Measurements from ENCODE around the gene CDC25B. TPM values are rescaled to one million over a fixed set of nuclear protein-coding genes. Genes with fewer than 3 reads are reported as not detected.
A peak's percentile ranks its signal among the peaks of the same experiment; 100 is the strongest.
"Not testable (repeated sequence)": the region's sequence is repeated elsewhere in the genome, so short reads cannot be mapped to it uniquely, and the experiment has no call there.

Gene CDC25B
- total RNA-seq, 1 experiment from 2014 or later = 100 TPM

DNA sequence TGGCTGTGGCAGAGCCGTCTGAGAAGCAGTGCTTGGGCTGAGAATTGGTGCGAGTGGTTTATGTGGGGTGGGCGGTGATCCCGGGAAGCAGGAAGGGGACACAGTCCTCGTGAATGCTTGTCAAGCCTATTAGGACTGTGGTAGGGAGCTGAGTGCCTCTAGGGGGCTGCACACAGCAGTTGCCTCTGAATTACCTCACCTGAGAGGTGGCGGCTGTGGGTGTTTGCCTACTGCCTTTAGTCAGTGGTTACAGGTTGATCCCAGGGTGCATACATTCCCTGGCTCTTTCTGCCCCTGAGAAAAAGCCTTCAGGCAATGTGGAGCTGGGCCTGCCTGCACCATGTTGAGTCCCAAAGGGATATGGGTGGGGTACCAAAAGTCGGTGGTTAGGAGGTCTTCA is 29.4 kb downstream of the CDC25B start:
- no peak for DNase-seq (ENCODE audit: low read depth)

DNA sequence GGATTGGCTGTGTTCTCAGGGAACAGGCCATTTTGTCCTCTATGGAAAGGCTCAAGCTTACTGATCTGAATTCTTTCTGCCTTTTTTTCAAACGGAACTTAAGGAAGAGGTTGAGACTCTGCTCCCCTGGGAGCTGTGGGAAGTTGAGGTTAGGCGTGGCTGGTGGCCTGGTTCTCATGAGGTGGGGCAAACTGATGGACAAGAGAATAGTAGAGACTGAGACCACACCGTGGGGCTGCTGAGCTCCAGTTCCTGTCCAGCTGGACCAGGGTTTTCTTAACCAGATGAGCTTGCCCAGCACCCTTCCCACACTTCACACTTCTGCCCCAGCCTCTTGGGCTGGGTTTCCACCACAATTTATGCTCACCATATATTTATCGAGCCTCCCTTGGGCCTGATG is 30.3 kb downstream of the CDC25B start:
- DNase-seq (ENCODE audit: low read depth) = no peak

DNA sequence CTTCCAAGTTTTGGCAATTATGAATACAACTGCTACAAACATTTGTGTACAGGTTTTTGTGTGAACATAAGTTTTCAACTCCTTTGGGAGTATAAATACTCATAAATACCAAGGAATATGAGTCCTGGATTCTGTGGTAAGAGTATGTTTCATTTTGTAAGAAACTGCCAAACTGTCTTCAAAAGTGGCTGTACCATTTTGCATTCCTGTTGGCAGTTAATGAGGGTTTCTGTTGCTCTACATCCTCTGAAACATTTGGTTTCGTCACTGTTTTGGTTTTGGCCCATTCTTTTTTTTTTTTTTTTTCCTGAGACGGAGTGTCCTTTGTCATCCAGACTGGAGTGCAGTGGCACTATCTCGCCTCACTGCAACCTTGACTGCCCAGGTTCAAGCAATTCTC is 32.7 kb downstream of the CDC25B start:
- DNase-seq (ENCODE audit: low read depth) = peak; percentile 41

DNA sequence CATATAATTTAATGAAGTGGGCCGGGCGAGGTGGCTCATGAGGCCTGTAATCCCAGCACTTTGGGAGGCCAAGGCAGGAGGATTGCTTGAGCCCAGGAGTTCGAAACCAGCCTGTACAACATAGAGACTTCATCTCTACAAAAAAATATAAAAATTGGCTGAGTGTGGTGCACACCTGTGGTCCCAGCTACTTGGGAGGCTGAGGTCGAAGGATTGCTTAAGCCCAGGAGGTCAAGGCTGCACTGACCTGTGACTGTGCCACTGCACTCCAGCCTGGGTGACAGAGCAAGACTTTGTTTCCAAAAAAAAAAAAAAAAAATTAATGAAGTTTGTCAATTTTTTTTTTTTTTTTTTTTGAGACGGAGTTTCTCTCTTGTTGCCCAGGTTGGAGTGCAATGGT is 33.8 kb downstream of the CDC25B start:
- DNase-seq (ENCODE audit: low read depth) = not testable (repeated sequence)

DNA sequence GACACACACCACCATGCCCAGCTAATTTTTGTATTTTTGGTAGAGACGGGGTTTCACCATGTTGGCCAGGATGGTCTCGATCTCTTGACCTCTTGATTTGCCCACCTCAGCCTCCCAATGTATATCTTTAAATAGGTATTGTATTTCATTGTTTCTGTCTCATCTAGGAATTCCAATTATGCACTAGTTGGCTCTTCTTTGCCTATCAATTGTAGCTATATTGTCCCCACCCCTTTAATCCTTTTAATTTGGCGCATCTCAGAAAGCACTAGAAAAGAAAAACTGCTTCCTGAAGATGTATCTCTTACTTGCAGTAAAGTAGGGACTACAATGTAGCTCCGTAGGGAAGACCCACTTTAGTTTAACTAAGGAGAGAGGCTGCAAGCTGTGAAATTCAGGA is 40.0 kb downstream of the CDC25B start:
- no peak for DNase-seq (ENCODE audit: low read depth)

DNA sequence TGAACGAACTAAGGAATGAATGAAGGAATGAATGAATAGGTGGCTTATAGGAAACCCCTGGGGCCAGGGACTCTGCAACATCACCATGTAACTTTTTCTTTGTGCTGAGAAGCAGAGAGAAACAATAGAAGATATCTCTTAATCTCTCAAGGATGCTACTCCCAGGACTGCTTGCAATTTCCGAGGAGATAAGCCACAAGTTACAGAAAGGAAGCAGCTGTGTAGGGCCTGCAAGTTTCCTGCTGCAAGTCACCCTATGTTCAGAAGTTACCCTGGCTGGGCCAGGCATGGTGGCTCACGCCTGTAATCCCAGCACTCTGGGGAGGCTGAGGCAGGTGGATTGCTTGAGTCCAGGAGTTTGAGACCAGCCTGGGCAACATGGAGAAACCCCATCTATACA is 43.2 kb downstream of the CDC25B start:
- no peak for DNase-seq (ENCODE audit: low read depth)

DNA sequence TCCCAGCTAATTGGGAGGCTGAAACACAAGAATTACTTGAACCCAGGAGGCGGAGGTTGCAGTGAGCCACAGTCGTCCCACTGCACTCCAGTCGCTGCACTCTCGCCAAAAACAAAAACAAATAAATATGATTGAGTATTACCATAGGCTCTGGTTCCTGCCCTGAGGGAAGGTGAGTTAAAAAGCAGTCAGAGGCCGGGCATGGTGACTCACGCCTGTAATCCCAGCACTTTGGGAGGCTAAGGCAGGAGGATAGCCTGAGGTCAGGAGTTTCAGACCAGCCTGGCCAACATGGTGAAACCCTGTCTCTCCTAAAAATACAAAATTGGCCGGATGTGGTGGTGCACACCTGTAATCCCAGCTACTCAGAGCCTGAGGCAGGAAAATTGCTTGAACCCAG is 44.1 kb downstream of the CDC25B start:
- DNase-seq (ENCODE audit: low read depth) = not testable (repeated sequence)

DNA sequence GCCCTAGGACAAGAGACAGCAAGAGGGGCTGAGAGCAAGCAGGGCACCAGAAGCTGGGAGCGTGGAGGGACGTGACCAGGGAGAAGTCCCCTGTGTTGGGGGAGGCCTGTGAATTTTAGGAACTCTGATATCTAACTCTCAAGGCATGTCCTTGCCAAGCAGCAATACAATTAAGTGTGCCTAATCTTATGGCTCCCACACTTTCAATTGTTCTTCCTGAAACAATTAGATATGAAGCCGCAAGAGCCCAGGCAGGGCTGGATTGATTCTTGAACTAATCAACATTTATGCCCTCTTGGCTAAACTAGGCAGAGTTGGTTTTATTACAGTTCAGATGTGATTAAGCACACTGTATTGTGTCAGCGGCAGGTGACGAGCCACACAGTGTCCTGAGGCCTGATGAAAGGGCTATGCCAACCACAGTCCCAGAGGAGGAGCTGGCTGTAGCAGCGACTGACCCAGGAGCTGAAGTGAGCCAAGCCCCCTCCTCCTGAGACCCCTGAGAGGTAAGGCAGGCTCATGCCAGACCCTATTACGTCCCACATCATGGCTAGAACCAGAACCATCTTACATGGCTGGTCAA is 46.3 kb downstream of the CDC25B start:
- DNase-seq (ENCODE audit: low read depth) = no peak

DNA sequence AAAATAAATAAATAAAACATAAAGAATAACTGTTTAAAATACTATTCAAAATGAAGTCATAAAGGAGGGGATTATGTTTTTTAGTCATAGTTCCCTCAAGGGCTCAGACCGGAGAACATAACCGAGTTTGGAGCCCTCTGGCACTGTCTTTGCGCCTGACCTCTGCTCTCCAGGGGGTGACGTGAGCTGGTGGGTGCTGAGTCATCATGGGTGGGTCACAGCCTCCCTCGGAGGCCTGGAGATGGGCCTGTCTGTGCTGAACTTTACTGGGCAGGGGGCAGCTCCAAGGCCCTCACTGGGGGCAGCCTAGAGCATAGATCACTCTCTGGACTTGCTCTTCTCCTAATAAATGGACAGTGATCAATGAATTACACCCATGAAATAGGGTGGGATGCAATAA is 47.4 kb downstream of the CDC25B start:
- peak; percentile 89 for DNase-seq (ENCODE audit: low read depth)

DNA sequence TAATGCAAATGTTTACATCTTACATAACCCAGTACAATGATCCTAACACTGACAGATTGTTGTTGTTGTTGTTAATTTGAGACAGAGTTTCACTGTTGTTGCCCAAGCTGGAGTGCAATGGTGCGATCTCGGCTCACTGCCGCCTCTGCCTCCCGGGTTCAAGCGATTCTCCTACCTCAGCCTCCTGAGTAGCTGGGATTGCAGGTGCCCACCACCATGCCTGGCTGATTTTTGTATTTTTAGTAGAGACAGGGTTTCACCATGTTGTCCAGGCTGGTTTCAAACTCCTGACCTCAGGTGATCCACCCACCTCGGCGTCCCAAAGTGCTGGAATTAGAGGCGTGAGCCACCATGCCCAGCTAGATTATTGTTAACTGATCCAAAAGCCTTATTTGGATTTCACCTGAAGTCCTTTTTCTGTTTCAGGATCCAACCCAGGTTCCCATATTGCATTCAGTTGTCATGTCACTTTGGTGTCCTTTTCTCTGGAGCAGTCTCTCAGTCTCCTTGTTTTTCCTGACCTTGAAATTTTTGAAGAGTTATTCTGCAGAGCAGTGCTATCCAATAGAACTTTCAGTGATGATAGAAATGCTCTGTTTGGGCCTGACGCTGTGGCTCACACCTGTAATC is 48.0 kb downstream of the CDC25B start:
- not testable (repeated sequence) for DNase-seq (ENCODE audit: low read depth)

DNA sequence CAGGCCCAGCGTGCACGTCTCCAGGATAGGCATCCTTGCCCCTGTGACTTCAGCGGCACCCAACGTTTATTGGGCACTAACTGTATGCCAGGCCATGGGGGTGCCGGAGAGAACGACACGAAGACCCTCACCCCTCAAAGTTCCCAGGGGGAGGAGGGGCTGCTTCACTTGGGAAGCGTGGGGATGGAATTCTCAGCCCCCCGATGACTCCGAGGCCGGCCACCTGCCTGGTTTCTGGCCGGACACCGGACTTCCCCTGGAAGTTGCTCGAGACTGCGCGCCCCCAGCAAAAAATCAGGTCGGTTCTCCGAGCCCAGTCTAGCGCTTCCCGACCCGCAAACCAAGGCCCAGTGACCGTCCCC is 50.2 kb downstream of the CDC25B start:
- no peak for DNase-seq (ENCODE audit: low read depth)

DNA sequence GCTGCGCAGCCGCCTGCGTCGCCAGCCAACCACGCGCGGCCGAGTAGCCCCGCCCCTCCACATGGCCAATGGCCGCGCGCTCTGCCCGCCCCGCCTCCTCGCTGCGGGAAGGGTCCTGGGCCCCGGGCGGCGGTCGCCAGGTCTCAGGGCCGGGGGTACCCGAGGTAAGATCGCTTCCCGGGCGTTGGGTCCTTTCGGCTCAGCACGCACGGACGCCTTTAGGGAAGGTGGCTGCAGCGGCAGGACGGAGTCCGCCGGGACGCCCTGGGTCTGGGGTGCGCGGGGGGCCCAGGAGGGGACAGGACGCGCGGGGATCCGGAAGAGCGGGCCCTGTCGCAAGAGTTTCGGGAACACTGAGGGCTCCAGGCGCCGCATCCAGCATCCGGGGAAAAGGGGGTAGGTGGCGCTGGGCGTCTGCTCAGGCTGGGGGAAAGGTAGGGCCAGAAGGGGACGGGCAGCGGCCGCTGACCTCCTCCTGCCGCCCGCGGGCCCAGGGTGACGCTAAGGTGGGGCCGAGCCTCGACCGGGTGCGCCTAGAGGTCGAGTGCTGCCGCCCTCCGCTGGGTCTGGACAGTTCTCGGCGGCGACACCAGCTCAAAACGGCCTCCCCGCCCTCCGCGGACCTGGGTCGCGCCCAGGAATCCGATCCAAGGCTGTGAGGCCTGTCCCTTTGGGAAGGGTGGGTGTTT is 50.8 kb downstream of the CDC25B start, which contains the start of gene MAVS:
Gene MAVS, plus strand, starts transcription at position 95 of the 689 bp plus-strand sequence. CDS start 7,791 bp downstream, outside the sequence.
- DNase-seq (ENCODE audit: low read depth) = peak; percentile 67

DNA sequence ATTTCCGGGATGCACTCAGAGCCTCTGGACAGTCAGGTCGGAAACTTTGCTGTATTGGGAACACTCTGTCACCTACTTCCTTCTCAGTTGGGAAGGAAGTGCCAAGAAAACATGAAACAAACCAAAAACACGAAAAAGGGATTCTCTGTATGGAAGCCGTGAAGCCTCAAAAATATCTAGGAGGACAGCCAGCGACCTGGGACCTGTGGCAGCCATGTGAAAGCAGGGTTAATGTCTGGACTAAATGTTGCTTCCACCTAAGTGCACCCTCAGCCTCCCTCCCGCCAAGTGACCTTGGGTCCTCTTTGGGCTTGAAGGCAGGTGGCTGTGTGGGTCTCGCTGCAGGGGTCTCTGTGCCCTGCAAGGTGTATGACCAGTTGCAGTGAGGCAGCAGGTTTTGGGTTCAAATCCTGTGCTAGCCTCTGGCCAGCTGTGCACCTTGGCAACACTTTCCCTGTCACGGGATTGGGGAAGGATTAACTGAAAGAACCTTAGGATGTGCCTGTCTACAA is 51.4 kb downstream of the CDC25B start:
- DNase-seq (ENCODE audit: low read depth) = no peak

DNA sequence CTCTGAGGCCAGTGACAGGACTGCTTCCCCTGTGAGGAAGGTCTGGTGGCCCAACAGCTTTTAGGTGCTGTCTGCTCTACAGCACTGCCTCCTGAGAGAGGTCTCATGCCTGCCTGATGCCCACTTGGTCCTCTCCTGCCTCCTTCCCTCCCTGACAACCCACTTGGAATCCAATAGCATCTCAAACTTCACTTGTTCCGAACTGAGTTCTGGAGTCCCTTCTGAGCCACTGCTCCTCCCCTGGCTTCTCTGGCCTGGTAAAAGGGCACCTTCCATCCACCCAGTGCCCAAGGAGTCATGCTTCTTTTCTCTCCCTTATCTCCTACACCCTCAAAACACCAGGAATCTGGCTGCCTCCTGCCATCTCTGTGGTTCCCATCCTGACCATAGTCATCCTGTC is 52.5 kb downstream of the CDC25B start:
- no peak for DNase-seq (ENCODE audit: low read depth)

DNA sequence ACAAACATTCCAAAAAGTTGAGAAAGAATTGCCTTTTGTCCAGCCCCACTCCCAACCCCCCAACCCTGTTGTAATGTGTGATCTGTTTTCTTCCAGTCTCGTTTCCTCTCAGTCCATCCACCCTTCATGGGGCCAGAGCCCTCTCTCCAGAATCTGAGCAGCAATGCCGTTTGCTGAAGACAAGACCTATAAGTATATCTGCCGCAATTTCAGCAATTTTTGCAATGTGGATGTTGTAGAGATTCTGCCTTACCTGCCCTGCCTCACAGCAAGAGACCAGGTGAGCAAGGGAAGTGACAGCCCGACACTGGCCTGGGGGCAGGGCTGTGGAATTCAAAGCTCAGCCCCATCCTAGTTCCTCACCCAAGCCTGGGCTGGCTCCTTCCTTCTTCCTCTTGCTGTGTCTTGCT is 58.4 kb downstream of the CDC25B start:
- DNase-seq (ENCODE audit: low read depth) = no peak

Other genes with a start within 250 kb of the CDC25B start
- gene GFRA4, start 132.9 kb upstream of the CDC25B start, total RNA-seq (2014; rRNA removed) = not detected in 2 replicates
- gene ADAM33, start 114.3 kb upstream of the CDC25B start, total RNA-seq (2014; rRNA removed) = 0.11 and 0.13 TPM in 2 replicates
- gene SIGLEC1, start 83.7 kb upstream of the CDC25B start, total RNA-seq (2014; rRNA removed) = not detected in 2 replicates
- gene HSPA12B, start 63.6 kb upstream of the CDC25B start, total RNA-seq (2014; rRNA removed) = not detected in 2 replicates
- 84.3 and 85.6 TPM in 2 replicates for gene ADISSP, start 28.6 kb upstream of the CDC25B start, total RNA-seq (2014; rRNA removed)
- 0.46 and 0.71 TPM in 2 replicates for gene SPEF1, start 14.9 kb upstream of the CDC25B start, total RNA-seq (2014; rRNA removed)
- 163 and 173 TPM in 2 replicates for gene CENPB, start 9.6 kb upstream of the CDC25B start, total RNA-seq (2014; rRNA removed)
- 25.5 and 30.5 TPM in 2 replicates for gene AP5S1, start 24.2 kb downstream of the CDC25B start, total RNA-seq (2014; rRNA removed)
- gene MAVS, start 50.5 kb downstream of the CDC25B start, total RNA-seq (2014; rRNA removed) = 24.3 and 25.0 TPM in 2 replicates
- gene PANK2, start 93.1 kb downstream of the CDC25B start, total RNA-seq (2014; rRNA removed) = 53.8 and 67.5 TPM in 2 replicates
- 21.7 and 26.5 TPM in 2 replicates for gene RNF24, start 219.2 kb downstream of the CDC25B start, total RNA-seq (2014; rRNA removed)